GM12801 (cell line): Measurements from ENCODE around the gene KCNQ5.

Source experiments
- TF ChIP-seq, protein P1 (sequence below): IDR thresholded peaks from one replicate; pipeline ENCODE4 v1.5.1; 2011; ENCODE audit warnings: control low read depth; ENCODE audit not compliant: insufficient read length; ENCODE audit errors: extremely low read depth

KCNQ5 gene

DNA sequence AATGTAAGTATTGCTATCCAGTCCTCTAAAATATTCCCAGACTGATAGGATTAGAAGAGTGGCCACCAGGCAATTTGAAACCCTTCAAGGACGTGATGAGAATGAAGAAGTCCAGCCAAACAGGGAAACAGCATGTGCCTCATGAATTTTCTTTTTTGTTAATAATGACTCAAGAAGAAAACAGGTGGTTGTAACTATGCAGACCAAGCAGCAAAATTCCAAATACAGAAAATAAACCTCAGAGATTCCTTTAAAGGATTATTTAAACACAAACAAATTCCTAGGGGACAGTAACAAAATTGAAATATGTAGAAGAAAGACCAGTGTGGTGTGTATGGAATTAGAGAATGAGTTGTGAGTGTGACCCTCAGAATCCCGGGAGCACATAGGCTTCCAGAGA is 239.2 kb downstream of the KCNQ5 start:
- TF ChIP-seq, protein P1, sequence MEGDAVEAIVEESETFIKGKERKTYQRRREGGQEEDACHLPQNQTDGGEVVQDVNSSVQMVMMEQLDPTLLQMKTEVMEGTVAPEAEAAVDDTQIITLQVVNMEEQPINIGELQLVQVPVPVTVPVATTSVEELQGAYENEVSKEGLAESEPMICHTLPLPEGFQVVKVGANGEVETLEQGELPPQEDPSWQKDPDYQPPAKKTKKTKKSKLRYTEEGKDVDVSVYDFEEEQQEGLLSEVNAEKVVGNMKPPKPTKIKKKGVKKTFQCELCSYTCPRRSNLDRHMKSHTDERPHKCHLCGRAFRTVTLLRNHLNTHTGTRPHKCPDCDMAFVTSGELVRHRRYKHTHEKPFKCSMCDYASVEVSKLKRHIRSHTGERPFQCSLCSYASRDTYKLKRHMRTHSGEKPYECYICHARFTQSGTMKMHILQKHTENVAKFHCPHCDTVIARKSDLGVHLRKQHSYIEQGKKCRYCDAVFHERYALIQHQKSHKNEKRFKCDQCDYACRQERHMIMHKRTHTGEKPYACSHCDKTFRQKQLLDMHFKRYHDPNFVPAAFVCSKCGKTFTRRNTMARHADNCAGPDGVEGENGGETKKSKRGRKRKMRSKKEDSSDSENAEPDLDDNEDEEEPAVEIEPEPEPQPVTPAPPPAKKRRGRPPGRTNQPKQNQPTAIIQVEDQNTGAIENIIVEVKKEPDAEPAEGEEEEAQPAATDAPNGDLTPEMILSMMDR = no peak

DNA sequence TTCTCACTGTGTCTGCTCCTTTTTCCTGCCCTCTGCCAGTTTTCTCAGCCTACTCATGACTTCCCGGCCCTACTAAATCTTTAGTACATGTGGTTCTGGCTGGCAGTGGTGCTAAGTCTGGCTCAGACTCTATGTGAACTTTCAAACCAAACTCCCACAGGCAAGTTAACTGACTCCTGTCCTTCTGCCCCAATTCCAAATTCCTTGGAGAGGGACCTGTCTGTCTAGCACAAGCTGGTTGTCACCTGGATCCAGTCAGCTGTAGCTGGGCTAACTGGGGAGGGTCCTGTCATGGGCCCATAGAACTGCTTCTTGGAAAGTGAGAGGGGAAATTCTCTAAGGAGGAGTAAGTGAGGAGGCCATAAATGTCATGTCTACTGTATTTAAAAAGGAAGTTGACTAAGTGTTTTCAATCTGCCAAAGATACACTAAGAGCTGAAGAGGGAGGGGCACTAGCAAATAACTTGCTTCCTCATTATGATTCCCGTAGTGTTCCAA is 240.1 kb downstream of the KCNQ5 start:
- TF ChIP-seq, protein P1 = no peak

DNA sequence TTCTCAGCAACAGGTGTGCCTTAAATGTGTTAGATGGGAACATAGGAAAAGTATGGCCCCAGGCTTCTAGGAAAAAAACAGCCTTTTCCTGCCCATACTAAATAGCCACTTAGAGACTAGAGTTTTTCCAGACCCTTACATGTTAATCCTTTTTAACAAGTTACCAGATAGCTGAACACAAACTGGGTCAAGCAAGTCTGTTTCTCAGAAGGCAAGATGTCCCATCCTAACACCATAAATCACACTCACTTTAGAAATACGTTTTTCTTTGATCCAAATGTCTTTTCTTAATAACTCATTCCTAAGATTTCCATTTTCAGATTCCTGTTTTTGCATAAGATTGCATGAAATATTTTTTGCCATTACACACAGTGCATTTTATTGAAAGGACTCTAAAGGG is 241.3 kb downstream of the KCNQ5 start:
- TF ChIP-seq, protein P1 = no peak

GRCh38 chr6:72864236-72864635 is 242.4 kb downstream of the KCNQ5 start:
- TF ChIP-seq, protein P1 = no peak

GRCh38 chr6:72864799-72865198 is 242.9 kb downstream of the KCNQ5 start:
- TF ChIP-seq, protein P1 = no peak

- TF ChIP-seq, protein P1 = no peak
Measured at GRCh38 chr6:72865467-72865866, 243.6 kb downstream of the KCNQ5 start.

DNA sequence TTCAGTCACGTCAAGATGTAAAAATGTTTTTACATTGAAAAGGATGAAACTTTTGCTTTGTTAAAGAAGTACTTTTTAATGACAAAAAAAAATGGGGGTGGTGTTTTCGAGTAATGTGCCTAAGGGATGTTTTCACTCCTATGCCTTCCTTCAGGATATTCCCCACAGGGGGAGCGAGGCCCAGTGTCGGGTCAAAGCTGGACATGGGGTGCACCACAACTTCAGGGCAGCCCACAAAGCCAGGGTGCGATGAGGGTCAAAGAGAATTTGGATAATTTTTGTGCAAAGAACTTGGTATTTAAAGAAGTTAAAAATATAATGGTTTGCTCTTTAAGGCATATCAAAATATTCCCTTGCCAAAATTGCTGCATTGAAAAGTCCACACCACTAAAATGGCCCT is 247.8 kb downstream of the KCNQ5 start:
- TF ChIP-seq, protein P1 = no peak

GRCh38 chr6:72873433-72873832 is 251.6 kb downstream of the KCNQ5 start:
- TF ChIP-seq, protein P1 = no peak
